Left ventricle myocardium inferior (tissue), 1 donor: Measurements from ENCODE around the gene RARB. TPM values are rescaled to one million over a fixed set of nuclear protein-coding genes. Genes with fewer than 3 reads are reported as not detected.

Experiments used
- DNase-seq: peaks from one replicate; pipeline ENCODE4 v3.0.0-alpha.2; 2020
- H3K27ac ChIP-seq: fragments of 200-600 bp; replicated peaks from 2 replicates; pipeline ENCODE4 v1.8.0; 2021
- H3K27me3 ChIP-seq: fragments of 200-600 bp; 2 replicates; pipeline ENCODE4 v1.8.0; 2021; ENCODE audit warnings: low read depth
- H3K36me3 ChIP-seq: fragments of 200-600 bp; 2 replicates; pipeline ENCODE4 v1.8.0; 2021
- H3K4me1 ChIP-seq: fragments of 200-600 bp; 2 replicates; pipeline ENCODE4 v1.8.0; 2021
- H3K4me3 ChIP-seq: fragments of 200-600 bp; 2 replicates; pipeline ENCODE4 v1.8.0; 2021; ENCODE audit warnings: mild to moderate bottlenecking, moderate library complexity
- H3K9me3 ChIP-seq: fragments of 200-600 bp; replicated peaks from 2 replicates; pipeline ENCODE4 v1.8.0; 2021
- CTCF ChIP-seq: fragments of 200-600 bp; IDR thresholded peaks from 2 replicates; pipeline ENCODE4 v1.8.0; 2021; ENCODE audit warnings: antibody characterized with exemption, mild to moderate bottlenecking, borderline replicate concordance
- intact Hi-C: fragments of 100-400 bp; cut with micrococcal nuclease; formaldehyde crosslinking; loops from one replicate; pipeline ENCODE4 v1.11.0; 2022
- total RNA-seq: library from RNA; stranded (reverse); fragmentation: NEBNext Ultra II Directional; extraction: Animal tissue kit (Norgen Biotek cat#: 25700); gene quantifications from one replicate; pipeline ENCODE4 v1.2.1, GENCODE V29; 2021
- donor health status: DM: no; HTN: yes; CAD: no; lungs with severe emphysema.

Gene RARB
- total RNA-seq, 1 donor from 2014 or later, result 15.6 TPM

- no peak overlapping the region for H3K27ac ChIP-seq
- TF ChIP-seq CTCF, result no peak
- no peaks in the 10 kb centered on the region for H3K27me3 ChIP-seq
- peaks cover 8% of the 10 kb centered on the region for H3K9me3 ChIP-seq
- intact Hi-C loops, result no loop called here
- H3K4me3 ChIP-seq, result no peak overlapping the region
- H3K36me3 ChIP-seq, result no peaks in the 10 kb centered on the region
- DNase-seq, result no peak
- H3K4me1 ChIP-seq, result no peaks in the 10 kb centered on the region
Measured at GRCh38 chr3:25397150-25397549, 30.9 kb upstream of the RARB start.

DNA sequence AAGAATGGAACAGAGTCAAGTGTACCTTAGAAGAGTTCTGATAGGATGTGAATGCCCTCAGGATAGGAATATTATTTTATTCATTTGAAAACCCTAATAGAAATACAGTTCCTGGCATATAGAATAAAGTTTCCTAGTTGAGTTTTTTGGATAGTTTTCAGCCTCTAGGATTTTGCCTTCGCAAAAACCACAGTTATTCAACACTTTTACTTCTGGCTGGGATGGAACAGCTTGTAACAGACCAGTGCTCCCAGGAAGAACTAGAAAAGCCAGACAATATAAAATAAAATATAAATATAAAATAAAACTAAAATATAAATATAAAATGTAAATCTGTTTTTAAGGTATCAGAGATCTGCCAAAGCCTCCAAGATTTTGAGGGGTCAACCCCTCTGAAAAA is 27.5 kb upstream of the RARB start:
- no peak for DNase-seq
- intact Hi-C loops, result no loop called here
- no peak for TF ChIP-seq CTCF
- Histone ChIP-seq H3K27me3 (no peaks in the 10 kb centered on the region), H3K9me3 (no peaks in the 10 kb centered on the region), H3K36me3 (no peaks in the 10 kb centered on the region), H3K4me3 (no peak overlapping the region), H3K27ac (no peak overlapping the region), H3K4me1 (peaks cover 4% of the 10 kb centered on the region)

DNA sequence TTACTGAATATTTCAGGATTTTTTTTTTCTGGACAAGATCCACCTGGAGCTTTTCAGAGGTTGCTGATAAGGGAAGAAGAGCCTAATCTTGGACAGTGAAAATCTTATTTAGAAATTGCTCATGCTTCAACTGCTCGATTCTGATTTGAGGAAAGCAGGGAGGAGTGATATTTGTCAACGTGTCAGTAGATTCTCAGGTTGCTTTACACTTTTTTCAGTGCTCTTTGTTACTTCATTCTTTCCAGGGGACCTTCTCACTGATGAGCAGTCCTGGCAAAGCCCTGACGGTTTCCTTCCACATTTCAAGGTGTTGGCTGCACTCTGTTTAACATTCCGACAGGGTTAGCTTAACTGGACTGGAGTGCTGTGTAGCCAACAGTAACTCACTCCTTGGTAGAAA is 24.1 kb upstream of the RARB start:
- TF ChIP-seq CTCF, result no peak
- Histone ChIP-seq H3K27ac (no peak overlapping the region), H3K4me1 (peaks cover 4% of the 10 kb centered on the region), H3K36me3 (no peaks in the 10 kb centered on the region), H3K27me3 (no peaks in the 10 kb centered on the region), H3K9me3 (no peaks in the 10 kb centered on the region), H3K4me3 (no peak overlapping the region)
- intact Hi-C loops, result no loop called here
- no peak for DNase-seq

- Histone ChIP-seq H3K27me3 (no peaks in the 10 kb centered on the region), H3K36me3 (no peaks in the 10 kb centered on the region), H3K4me1 (peaks cover 4% of the 10 kb centered on the region), H3K9me3 (no peaks in the 10 kb centered on the region), H3K4me3 (no peak overlapping the region), H3K27ac (no peak overlapping the region)
- intact Hi-C loops, result no loop called here
- DNase-seq, result no peak
- TF ChIP-seq CTCF, result no peak
Measured at GRCh38 chr3:25404569-25404968, 23.5 kb upstream of the RARB start.

- TF ChIP-seq CTCF, result no peak
- intact Hi-C loops, result no loop called here
- H3K4me1 ChIP-seq, result peaks cover 4% of the 10 kb centered on the region
- H3K36me3 ChIP-seq, result no peaks in the 10 kb centered on the region
- no peaks in the 10 kb centered on the region for H3K9me3 ChIP-seq
- no peak overlapping the region for H3K4me3 ChIP-seq
- no peak overlapping the region for H3K27ac ChIP-seq
- no peak for DNase-seq
- H3K27me3 ChIP-seq, result no peaks in the 10 kb centered on the region
Measured at GRCh38 chr3:25405335-25405734, 22.7 kb upstream of the RARB start.

- no peaks in the 10 kb centered on the region for H3K36me3 ChIP-seq
- H3K27ac ChIP-seq, result no peak overlapping the region
- TF ChIP-seq CTCF, result no peak
- H3K4me3 ChIP-seq, result no peak overlapping the region
- H3K27me3 ChIP-seq, result no peaks in the 10 kb centered on the region
- no peaks in the 10 kb centered on the region for H3K4me1 ChIP-seq
- intact Hi-C loops, result no loop called here
- no peak for DNase-seq
- H3K9me3 ChIP-seq, result no peaks in the 10 kb centered on the region
Measured at GRCh38 chr3:25410703-25411102, 17.4 kb upstream of the RARB start.
